HG03175 (cell line): ENCODE measurements around the gene MCTP2.

Experiments
- ATAC-seq: cut with Tn5 transposase; IDR thresholded peaks from one replicate; pipeline ENCODE4 v1.9.1; 2021; ENCODE audit warnings: mild to moderate bottlenecking, moderate library complexity; ENCODE audit not compliant: unreplicated experiment

MCTP2 gene

DNA sequence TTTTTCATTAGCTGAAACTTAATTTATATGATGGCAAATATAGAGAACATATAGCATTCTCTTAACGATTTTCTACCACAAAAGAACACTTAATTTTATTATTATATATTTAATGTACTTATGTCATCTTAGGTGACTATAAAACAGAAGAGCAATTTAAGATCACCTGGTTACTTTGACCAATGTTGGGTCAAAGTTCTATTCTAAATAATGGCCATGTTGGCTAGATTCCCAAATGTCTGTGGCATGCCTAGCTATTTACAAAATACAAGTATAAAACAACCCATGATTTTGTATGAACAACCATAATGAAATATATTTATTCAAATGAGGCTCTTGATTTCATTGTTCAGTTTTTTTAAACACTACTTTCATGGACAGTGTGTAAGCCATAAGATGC lies 200.9 kb downstream of the MCTP2 start:
- ATAC-seq = no peak

- no peak for ATAC-seq
Measured at GRCh38 chr15:94439158-94439557, 207.8 kb downstream of the MCTP2 start.

DNA sequence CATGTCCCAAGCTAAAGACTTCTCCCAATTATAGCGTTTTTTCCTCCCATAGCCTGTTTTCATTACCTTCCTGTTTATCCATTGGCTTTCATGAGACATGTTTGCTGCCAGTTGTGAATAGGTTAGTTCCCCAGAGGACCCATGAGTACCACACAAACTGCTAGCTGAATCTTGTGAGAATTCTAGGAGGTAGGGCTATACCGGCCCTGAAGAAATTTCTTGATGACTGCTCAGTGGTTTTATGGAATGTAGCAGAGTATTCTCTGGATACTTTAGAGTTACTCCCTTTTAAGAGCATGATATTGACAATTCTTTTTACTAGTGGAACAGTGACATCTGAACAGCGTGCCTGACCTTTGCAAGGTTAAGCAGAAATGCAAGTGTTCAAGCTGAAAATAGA lies 210.4 kb downstream of the MCTP2 start:
- ATAC-seq = no peak

GRCh38 chr15:94442480-94442879 lies 211.1 kb downstream of the MCTP2 start:
- no peak for ATAC-seq

DNA sequence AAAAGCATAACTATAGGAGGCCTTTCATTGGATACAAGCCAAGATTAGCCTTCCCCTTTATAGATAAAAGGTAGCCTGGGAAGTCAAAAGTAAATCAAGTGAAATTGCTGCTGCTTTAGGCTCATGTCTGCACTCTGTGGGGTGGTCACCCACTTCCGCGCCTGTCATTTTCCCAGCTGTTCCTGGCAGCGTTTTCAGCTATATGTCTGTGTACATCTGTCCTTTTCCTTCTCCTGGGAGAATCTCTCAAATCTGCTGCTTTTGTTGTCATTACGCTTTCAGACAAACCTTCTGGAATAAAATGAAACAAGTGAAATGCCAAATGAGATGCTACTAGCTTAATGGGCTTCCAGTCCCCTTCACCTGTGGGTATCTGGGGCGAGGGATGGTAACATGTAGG lies 211.8 kb downstream of the MCTP2 start:
- ATAC-seq = no peak

GRCh38 chr15:94445566-94446160 lies 214.3 kb downstream of the MCTP2 start:
- no peak for ATAC-seq

DNA sequence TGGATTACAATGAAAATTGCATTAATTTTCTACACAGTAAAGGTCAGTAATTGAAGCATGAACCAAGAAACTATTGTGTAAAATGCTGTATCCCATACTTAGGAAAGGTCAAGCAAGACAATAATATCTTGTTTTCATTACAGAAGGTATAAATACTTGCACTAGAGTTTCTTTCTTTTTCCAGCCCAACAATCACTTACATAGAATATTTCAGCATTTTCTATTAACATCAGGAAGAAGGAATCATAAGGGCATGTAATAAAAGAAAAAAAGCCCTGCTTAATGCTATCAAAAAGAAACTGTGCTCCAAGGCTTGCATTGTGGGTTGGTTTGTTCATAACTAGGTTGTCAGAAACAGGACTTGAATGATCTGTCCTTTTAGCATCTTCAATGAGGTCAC lies 215.1 kb downstream of the MCTP2 start:
- no peak for ATAC-seq

- ATAC-seq = no peak
Measured at GRCh38 chr15:94451466-94451865, 220.1 kb downstream of the MCTP2 start.

DNA sequence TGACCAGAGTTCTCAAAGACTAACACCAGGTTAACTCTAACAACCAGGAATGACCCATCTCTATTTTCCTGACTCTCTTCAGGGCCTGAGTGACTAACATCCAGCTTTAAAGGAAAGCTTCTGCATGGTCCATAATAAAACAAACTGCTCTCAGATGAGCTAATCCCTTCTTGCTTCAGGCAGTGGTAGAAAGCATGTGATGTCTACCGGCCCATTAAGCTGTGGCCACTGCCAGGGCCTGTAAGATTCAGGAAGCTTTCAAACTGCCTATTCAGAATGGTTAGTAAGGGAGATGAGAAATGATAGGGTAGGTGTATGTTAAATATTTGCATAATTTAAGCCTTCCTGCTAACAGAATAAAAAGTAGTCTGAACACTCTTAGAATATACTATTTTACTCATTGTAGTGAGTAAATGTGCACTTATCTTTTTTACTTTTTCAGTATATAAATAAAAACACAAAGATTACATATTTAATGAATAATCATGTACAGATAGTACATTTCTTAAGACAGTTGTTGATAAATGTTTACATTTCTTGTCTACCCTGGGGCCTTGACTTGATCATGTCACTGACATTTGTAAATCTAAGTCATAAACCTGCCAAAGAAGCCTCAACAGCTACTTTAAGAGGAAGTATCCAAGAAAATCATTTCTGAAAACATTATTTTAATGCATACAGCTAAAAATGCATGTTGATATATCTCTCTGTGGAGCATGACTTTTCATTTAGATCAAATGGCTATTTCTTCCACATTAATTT lies 222.0 kb downstream of the MCTP2 start:
- ATAC-seq = no peak

DNA sequence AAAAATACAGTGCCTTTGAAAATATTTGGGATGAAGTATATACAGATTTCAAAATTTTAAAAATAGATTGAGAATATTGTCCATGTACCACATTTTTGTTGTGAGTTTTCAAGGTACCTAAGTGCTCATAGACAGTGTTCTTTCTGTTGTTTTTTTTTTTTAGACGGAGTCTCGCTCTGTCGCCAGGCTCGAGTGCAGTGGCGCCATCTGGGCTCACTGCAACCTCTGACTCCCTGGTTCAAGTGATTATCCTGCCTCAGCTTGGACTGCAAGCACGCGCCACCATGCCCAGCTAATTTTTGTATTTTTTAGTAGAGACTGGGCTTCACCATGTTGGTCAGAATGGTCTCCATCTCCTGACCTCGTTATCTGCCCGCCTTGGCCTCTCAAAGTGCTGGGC lies 223.9 kb downstream of the MCTP2 start:
- no peak for ATAC-seq

DNA sequence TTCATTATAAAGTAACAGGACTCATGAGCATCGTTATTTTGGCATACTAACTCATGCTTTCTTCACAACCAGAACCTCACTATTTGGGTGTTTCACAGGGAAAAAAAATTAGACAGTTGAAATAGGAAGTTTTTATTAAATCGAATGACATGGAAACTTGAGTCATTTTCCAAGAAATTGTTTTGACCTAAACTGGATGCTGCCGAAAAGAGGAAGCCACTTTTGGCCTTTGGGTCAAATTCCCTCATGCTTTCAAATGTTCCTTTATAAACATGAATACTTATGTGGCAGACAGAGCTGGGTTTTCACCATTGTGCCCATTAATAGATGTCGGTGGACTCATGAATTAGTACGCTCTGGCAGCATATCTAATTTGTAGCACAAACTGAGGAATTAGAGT lies 224.9 kb downstream of the MCTP2 start:
- no peak for ATAC-seq

DNA sequence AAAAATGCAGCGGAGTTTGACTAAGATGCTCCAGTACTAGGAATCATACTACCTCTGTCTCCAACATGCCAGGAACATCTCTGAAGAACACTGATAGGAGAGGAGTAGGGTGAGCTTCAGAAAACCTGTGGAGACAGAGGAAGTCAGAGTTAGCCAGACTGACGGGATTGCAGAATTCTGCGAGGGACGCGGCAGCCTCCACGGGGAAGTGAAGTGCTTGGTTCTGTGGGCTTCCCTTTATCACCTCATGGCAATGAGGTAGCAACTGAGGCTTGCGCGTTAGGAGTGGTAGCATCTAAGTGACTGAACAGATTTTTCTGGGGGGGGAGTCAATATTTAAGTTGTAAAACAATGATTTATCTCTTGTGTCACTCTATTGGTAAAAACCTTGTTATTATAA lies 226.3 kb downstream of the MCTP2 start:
- no peak for ATAC-seq

DNA sequence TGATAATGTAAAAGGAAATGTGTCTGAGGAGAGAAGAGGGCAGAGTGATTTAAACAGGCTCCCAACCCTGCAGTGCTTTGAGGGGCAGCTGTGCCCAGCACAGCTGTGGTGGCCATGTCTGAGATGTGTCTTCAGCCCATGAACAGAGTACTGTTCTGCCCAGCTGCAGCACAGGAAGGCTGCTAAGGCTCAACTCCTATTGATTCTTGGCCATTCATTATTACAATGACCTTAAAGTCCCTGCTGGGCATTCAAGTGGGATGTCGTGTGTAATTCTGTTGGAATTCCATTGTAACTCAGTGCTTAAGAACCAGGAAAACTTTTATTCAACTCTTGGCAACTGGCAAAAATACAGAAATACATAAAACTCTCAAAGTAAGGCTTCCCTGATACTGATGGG lies 229.3 kb downstream of the MCTP2 start:
- no peak for ATAC-seq

DNA sequence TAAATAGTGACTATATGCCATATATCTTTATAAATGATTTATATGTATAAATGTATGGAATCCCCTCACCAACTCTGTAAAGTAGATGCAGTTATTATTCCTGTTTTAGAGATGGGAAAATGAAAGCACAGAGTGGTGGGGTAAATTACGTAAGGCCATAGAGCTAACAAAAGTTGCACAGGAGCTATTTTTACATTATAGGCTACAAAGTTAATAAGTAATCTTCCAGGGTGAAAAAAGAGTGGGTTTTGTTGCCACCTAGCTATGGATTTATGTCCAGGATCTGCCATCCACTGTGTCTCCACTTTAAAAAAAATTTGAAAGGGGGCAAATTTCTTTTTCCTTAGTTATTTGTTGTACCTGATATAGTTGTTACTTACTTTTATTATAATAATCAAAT lies 235.7 kb downstream of the MCTP2 start:
- no peak for ATAC-seq

DNA sequence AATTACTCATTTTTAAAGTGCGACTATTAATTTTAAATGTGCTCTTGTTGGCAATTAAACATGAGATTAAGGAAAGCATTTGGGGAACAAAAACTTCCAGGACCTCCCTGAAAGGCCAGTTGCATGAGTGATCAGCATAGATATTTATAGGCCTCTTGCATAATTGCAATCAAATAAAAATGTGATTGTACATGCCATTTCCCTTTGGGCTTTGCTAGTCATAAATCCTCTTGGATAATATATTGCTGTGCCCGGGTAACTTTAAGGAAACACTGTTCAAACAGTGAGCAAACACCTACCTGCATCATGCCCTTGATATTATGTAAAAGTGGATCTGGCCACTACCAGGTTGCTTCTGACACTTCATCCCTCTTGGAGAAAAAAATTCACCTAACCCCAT lies 239.1 kb downstream of the MCTP2 start:
- no peak for ATAC-seq

- no peak for ATAC-seq
Measured at GRCh38 chr15:94476686-94477085, 245.3 kb downstream of the MCTP2 start.

DNA sequence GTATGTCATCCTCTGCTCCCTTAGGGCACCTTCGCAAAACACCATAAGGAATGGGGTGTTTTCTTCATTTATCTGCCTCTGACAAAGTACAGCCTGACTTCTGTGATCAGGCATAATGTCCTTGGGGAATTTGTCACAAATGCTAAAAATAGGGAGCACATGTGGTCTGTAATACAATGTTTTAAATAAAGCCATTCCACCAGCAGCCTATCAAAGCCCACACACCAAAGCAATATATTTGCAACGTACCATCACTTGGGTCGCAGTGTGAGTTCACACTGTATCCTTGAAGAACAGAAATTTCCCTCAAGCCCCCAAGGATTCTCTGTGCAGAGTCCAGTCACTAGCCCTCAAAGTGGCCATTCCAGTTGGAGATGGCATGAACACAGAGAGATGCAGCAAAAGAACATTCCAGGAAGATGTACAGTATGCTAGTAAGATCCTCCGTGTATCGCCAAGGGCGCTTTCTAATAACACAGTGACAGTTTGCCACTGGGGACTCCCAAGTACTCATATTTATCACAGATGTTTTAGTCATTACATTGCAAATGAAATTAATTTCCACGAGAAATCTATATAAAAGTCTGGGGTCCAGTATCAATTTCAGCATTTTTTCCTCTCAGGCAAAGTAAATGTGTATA lies 246.7 kb downstream of the MCTP2 start:
- ATAC-seq = no peak

DNA sequence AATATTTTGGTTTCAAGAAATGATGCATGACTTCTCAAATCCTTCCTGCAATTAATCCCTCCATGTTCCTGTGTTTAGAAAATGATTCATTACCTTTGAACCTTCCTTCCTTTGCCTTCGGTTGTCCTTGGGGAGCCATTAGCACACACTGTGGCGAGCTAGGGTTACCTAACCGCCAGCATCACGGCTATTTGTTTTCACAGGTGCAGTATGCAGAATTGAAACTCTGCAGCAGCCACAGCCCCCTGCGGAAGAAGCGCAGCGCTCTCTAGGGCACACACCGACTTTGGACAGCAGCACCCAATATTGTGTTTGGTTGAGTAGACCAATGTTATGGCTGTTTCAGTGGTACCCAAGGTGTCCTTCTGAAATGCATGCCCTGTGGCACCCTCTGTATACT lies 247.4 kb downstream of the MCTP2 start:
- no peak for ATAC-seq

- no peak for ATAC-seq
Measured at GRCh38 chr15:94480289-94480834, 249.0 kb downstream of the MCTP2 start.

- ATAC-seq = no peak
Measured at GRCh38 chr15:94485148-94485719, 253.9 kb downstream of the MCTP2 start.

GRCh38 chr15:94487635-94488034 lies 256.3 kb downstream of the MCTP2 start:
- no peak for ATAC-seq

DNA sequence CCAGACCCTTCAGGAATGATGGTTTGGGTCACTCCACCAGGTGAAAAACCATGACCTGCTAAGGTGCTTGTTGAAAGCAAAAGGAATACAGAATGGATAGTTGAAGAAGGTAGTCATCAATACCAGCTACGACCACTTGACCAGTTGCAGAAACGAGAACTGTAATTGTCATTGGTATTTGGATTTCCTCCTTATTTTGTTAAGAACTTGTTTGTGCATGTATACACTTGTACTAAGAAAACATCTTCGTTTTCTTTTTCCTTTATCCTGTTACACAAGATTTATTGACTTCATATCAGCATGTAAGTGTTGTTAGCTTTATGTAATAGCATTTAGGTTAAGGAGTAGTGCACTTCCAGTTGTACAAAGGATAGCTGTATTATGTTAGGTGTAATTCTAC lies 261.8 kb downstream of the MCTP2 start:
- ATAC-seq = no peak
